GM11168 (cell line): Measurements from ENCODE around the gene CLDN20.
"Not testable (repeated sequence)": the region's sequence is repeated elsewhere in the genome, so short reads cannot be mapped to it uniquely, and the experiment has no call there.

Source experiments
- in situ Hi-C: fragments of 300-500 bp; cut with MboI; formaldehyde crosslinking; loops from one replicate; pipeline ENCODE4 v1.12.0; 2022; ENCODE audit warnings: low sequenced_read_pairs; ENCODE audit not compliant: unreplicated experiment

Gene CLDN20

DNA sequence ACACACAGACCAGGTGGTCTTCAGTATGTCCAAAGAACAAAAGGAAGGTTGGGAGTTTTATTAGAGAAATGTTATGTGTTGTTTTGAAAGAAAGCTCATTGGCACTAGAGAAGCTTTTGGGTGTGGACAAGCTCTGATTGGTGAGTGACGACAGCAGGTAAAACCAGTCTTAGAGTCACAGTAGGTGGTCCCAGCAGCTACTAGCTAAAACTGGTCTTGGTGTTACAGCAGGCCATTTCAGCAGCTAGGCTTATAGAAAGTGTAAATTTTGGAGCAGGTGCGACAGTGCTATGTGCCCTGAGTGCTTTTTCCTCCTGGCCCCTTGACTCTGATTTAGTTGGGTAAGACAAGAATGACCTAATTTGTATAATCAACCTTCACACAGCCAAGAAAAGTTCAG, 3.6 kb downstream of the CLDN20 start:
- in situ Hi-C loops = no loop called here

DNA sequence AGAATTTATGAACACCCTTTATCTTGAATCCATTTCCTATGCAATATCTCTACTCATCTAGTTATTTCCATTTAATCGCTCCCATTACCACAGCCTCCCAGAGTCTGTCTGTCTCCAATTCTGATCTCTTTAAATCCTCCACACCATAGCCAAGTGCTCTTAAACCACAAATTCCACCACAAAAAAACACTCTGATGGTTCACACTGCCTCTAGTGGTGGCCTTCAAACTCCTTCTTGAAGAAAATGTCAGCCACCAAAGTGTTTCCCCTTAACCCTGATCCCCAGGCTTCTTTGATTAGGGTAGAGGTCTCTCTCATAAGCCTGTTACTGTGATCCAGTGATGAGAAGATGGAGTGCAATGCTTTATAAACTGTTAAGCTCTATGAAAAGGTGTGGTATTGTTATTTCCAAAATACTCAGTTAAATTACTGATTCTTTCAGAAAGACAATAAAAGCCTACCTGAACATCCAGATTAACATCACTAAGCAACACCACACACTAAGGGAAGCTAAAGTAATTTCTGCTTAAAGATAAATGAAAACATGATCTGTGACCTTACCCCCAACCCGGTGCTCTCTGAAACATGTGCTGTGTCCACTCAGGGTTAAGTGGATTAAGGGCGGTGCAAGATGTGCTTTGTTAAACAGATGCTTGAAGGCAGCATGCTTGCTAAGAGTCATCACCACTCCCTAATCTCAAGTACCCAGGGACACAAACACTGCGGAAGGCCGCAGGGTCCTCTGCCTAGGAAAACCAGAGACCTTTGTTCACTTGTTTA, 4.5 kb downstream of the CLDN20 start:
- in situ Hi-C loops = not testable (repeated sequence)

DNA sequence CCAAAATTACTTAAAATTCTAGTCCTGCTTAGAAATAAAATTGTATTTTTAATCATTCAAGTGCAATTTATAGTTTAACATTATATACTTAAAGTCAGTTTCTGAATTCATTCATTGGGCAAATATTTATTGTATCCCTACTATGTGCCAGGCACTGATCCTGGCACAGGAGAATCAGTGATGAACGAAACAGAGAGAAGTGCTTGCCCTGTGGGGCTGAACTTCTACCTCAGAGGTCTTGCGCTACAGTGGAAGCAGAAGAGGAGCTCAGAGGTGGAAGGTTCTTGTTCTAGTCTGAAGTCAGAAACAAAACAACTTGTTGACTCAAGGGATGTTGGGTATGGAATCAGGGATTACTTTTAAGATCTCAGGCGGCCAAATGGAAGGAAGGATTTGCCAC, 6.0 kb downstream of the CLDN20 start:
- in situ Hi-C loops = no loop called here

DNA sequence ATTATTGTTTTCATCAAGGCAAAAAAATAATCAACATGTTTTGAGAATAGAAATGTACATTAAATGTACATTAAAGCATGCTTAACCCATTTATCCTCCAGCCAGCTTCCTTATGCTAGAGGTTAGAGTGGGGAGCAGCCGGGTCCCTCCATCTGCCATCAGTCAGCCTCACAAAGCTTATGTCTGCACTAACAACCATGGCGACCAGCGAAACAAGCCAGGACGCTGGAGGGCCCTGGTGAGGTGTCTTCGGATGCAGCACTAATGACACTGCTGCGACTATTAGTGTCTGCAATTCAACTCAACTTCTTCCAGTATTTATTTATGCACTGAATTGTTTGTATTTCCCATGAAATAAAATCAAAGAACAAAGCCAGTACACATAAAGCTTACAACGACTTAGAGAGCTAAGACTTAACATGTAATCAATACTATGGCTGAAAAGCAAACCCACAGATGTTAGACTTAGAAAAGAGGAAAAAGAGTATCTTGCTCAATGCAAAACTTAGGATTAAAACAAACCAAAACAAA, 6.8 kb downstream of the CLDN20 start:
- in situ Hi-C loops = no loop called here

DNA sequence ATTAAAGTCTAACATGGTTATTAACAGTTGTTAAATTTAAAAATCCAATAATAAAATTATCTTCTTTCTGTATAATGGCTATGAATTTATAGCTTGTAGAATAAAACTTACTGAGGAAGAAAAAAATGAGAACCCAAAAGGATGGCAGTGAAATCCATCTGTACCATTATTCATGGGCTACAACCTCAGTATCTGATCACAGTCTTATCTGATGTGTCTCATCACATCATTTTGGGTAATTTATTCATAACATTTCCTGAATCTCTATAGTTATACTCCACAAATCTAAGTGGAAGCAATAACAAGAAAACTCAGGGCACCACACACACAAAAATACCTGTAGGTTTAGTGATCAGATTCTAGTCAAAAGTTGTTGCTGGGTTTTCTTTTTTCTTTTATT, 7.3 kb downstream of the CLDN20 start:
- in situ Hi-C loops = no loop called here

DNA sequence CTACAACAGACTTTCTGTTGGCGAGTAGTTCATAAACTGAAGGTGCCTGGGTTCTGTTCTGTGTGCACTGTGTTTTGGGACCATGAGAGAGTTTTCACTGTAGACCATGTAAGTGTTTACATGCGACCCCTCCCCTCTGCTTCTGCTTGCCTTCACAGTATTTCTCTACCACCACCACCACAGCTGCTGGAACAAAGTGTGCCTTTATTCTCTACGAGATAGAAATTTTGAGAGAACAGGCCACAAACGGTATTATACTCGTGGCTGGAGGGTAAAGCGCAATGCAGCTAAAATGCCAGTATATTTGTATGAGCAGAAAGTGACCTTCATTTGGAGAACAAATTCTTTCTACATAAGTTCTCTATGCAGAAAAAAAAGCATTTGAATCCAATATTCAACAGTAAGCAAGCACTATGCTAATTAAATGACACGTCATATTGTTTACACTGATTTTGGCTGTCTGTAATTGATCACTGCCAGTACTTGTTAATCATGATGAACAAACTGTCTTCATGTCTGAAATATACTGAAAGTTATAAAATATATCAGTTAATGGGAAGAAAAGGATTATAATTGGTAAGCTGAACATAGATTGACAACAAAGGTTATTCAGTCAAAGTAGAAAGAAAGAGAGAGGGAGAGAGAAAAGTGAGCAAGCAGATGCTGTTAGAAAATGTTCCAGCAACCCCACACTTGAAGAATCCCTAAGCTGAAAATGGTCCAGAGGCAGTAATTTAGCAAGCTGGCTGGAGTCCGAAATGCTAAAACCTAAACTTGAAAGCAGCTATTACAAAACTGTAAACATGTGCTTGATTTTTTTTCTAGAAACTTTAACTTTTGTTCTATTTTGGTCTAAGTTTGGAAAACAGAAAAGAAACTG, 8.8 kb downstream of the CLDN20 start:
- in situ Hi-C loops = no loop called here

GRCh38 chr6:155273431-155273830, 9.6 kb downstream of the CLDN20 start:
- in situ Hi-C loops = no loop called here

- in situ Hi-C loops = no loop called here
Observed at GRCh38 chr6:155274106-155274505, 10.3 kb downstream of the CLDN20 start.

DNA sequence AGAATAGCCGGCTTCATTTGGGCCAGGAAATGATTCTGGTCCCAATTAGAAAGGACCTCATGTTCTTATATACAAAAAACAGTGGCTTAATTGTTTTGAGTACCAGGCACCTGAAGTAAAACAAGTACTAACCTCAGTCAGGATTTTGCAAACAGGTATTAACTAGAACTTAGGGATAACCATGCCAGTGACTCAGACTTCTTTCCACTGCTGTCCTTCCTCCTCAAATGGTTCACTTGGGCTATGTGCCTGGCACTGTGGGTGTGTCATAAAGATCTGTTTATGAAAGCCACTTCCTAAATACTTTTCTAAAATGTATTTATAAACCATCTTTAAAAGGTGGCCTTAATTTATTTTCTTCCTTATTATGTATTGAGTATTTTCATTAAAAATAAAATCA, 10.7 kb downstream of the CLDN20 start:
- in situ Hi-C loops = no loop called here

DNA sequence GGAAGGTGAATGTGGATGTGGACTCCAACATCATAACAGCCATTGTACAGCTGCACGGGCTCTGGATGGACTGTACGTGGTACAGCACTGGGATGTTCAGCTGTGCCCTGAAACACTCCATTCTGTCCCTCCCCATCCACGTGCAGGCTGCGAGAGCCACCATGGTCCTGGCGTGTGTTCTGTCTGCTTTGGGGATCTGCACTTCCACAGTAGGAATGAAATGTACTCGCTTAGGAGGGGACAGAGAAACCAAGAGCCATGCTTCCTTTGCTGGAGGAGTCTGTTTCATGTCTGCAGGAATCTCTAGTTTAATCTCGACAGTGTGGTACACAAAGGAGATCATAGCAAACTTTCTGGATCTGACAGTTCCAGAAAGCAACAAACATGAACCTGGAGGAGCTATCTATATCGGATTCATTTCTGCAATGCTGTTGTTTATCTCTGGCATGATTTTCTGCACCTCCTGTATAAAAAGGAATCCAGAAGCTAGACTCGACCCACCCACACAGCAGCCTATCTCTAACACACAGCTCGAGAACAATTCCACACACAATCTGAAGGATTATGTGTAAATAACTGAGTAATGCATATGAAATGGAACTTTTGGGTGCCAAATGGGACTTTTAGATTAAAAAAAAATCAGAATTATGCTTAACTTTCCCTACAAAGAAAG, 12.1 kb downstream of the CLDN20 start:
- in situ Hi-C loops = no loop called here

DNA sequence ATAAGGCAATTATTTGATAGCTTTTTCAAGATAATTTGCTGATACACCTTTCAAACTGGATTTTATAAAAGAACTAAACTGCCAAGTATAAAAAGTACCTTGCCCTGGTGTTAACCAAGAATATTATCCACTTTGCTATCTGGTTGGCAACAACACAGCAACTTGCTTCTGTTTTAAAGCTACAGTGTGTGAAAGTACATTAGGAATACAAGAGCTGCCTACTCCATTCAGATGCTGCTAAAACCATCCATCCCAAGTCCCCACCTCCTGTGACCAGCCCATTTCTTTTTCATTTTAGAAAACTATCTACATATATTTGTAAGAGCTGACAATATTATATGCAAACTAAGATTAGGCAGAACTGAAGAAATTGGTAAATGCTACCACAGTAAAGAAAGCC, 12.8 kb downstream of the CLDN20 start:
- in situ Hi-C loops = no loop called here

- in situ Hi-C loops = no loop called here
Observed at GRCh38 chr6:155278319-155279049, 14.7 kb downstream of the CLDN20 start.

DNA sequence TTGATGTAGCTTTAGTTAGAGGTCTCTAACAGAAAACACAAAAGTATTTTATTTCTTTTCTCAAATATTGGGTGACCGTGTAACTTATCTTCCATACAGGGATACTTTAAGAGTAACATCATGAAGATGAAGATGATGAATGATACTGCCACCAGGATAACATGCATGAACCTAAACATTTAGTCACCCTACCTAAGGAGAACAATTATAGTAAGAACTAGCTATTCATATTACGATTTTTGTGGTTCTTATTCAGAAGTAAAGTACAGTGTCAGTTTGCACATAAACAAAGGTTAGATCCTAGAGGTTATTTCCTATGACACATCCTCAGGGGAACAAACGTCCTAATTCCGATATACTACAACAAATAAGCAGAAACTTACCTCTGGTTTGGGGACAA, 21.0 kb downstream of the CLDN20 start:
- in situ Hi-C loops = no loop called here

- in situ Hi-C loops = no loop called here
Observed at GRCh38 chr6:155287762-155288161, 23.9 kb downstream of the CLDN20 start.

GRCh38 chr6:155290491-155290890, 26.7 kb downstream of the CLDN20 start:
- in situ Hi-C loops = no loop called here

- in situ Hi-C loops = no loop called here
Observed at GRCh38 chr6:155291291-155291690, 27.5 kb downstream of the CLDN20 start.

GRCh38 chr6:155292711-155293110, 28.9 kb downstream of the CLDN20 start:
- in situ Hi-C loops = no loop called here

DNA sequence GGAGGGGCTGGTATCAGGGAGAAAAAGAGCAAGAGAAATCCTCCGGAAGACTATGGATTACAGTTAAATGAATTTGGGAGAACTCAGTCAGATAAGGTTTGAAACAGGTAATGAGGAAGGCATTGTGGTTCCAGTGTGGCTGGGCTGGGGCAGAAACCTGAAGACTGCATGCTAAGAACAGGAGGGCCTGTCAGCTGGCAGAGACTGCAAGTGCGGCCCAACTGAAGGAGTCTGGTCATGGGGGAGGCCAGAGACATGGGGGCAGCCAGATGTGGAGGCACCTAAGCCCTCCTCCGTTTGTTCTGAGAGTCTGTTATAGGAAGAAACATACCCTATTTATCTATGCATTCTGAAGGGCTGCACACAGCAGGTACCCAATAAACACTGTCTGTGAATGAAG, 33.9 kb downstream of the CLDN20 start:
- in situ Hi-C loops = no loop called here

- in situ Hi-C loops = no loop called here
Observed at GRCh38 chr6:155301867-155302266, 38.1 kb downstream of the CLDN20 start.

- in situ Hi-C loops = no loop called here
Observed at GRCh38 chr6:155303361-155303870, 39.6 kb downstream of the CLDN20 start.
